ENCODE results near the gene USP34.

GRCh38 chr2:61281321-61281720 lies 189.6 kb downstream of the USP34 start:
- TF ChIP-seq GATA2 (IDR thresholded peaks at IDR 0.05; ENCODE audit: low read depth, low read length) (no peak), GATA3 (IDR thresholded peaks at IDR 0.05; ENCODE audit: low read depth, low read length) (no peak)

Measured in SH-SY5Y (cell line).